HG03045 (cell line): ENCODE measurements around the gene PRKCB.

Experiments
- ATAC-seq: cut with Tn5 transposase; IDR thresholded peaks from one replicate; pipeline ENCODE4 v1.9.1; 2021; ENCODE audit warnings: mild to moderate bottlenecking, moderate library complexity; ENCODE audit not compliant: unreplicated experiment

The PRKCB gene

GRCh38 chr16:24035127-24035842 lies 199.5 kb downstream of the PRKCB start:
- ATAC-seq, result no peak

DNA sequence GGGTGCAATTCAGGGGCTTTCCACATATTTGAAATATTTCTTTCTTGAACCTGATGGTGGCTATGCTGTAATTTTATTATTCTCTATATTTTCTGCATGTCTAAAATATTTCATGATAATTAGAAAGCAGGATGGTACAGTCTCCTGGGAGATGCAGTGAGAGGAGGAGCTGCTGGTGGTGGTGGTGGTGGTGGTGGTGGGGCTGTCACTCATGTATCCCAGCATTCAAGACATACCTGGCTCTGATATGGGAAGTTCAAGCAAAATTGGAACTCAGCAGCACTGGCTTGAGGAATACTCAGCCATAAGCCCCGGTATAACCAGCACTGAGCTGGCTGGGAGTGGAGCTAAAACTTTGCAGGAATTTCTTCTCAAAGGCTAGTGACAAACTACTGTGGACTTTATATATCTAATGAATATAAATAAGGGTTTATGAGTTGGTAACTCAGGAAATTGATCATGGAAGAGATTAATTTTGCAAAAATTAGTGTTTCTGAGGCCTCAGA lies 200.3 kb downstream of the PRKCB start:
- no peak for ATAC-seq

- ATAC-seq, result no peak
These were observed 200.8 kb downstream of the PRKCB start for GRCh38 chr16:24036614-24037013.

DNA sequence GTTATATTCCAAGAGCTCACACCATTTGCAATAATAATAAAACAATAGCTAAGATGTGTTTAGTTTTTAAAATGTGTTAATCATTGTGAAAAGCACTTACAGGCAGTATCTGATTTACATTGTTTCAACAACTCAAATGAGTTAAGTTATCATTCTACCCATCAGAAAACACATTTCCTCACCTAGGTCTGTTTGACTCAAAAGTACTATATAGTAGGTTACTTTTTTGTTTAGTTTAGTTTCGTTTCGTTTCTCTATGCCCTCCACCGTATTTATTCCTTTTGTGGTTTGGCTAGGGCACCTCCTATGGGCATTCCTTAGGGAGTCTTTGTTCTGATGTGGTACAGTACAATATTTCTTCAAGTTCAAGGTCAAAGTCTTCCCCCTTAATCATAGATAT lies 201.6 kb downstream of the PRKCB start:
- no peak for ATAC-seq

DNA sequence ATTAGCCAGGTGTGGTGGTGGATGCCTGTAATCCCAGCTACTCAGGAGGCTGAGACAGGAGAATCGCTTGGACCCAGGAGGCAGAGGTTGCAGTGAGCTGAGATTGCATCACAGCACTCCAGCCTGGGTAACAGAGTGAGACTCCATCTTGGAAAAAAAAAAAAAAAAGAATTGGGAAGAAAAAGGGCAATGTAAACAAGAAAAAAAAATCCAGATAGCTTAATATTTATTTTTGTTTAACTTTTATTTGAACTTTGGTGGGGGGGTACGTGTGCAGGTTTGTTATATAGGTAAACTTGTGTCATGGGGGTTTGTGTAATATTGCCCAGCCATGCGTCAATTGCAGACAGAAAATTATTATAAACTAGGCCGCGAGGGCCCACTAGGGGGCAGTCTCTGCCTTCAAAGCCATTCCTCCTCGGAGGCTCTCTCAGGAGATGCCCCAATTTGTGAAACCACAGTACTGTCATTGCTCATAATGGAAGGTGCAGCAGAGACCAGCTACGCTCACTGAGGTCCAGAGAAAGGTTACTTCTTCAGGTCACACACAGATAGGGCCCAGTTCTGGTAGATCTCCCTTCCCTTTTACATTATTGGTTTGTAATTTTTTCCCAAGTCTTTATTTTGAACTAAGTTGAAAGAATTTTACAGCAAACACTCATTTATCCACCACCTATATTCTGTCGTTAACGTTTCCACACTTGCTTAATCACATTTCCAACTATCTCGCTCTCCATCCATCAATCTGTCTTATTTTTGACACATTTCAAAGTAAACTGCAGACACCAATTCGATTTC lies 206.2 kb downstream of the PRKCB start:
- ATAC-seq, result peak; percentile 62

- ATAC-seq, result no peak
These were observed 208.7 kb downstream of the PRKCB start for GRCh38 chr16:24044467-24044866.

DNA sequence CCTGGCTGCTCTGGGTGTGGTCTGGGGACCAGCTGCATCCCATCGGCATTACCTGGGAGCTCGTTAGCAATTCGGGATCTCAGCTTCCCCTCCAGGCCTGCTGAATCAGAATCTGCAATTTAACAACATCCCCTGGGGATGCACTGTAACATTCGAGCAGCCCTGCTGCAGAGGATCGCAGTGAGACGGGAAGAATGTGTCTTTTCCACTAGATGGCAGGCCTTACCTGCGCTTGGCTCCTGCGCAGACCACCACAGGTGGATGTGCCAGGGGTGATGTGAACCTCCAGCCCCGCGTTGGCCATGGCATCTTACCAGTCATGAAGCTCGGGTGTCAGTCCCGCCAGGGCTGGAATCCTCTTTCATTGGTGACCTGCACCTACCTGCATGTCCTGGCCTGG lies 209.9 kb downstream of the PRKCB start:
- no peak for ATAC-seq

- no peak for ATAC-seq
These were observed 210.7 kb downstream of the PRKCB start for GRCh38 chr16:24046442-24046841.

GRCh38 chr16:24049113-24049512 lies 213.3 kb downstream of the PRKCB start:
- no peak for ATAC-seq

DNA sequence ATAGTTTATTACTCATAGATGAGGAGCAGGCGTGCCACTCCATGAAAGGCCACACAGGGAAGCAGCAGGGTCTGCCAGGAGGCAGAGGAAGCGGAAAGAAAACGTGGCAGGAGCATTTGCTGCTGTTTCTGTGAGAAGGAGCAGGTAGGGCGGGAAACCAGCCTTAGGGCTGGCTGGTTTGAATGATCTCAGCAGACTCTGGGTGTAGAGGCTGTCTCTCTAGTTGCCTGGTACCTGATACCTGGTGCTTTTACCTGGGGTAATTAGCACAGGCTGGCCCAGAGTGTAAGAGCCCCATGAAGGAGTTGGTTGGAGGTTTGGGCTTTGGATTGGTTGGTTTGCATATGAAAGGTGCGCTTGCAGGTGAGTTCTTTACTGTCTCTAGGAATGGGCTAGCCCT lies 215.3 kb downstream of the PRKCB start:
- no peak for ATAC-seq

DNA sequence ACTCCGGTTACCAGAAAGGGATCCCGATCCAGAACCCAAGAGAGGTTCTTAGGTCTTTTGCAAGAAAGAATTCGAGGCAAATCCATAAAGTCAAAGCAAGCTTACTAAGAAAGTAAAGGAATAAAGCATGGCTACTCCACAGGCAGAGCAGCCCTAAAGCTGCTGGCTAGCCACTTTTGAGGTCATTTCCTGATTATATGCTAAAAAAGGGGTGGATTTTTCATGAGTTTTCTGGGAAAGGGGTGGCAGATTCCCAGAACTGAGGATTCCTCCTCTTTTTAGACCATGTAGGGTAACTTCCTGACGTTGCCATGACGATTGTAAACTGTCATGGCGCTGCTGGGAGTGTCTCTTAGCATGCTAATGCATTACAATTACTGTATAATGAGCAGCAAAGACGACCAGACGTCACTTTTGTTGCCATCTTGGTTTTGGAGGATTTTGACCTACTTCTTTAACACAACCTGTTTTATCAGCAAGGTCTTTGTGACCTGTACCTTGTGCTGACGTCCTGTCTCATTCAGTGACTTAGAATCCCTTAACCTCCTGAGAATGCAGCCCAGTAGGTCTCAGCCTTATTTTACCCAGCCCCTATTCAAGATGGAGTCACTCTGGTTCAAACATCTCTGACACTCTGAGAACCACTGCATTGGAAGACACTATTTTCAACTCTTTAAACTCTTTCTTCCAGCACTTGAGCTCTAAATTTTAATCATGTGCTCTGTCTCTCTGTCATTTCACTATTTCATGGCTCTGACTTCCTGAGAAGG lies 216.7 kb downstream of the PRKCB start:
- ATAC-seq, result no peak

DNA sequence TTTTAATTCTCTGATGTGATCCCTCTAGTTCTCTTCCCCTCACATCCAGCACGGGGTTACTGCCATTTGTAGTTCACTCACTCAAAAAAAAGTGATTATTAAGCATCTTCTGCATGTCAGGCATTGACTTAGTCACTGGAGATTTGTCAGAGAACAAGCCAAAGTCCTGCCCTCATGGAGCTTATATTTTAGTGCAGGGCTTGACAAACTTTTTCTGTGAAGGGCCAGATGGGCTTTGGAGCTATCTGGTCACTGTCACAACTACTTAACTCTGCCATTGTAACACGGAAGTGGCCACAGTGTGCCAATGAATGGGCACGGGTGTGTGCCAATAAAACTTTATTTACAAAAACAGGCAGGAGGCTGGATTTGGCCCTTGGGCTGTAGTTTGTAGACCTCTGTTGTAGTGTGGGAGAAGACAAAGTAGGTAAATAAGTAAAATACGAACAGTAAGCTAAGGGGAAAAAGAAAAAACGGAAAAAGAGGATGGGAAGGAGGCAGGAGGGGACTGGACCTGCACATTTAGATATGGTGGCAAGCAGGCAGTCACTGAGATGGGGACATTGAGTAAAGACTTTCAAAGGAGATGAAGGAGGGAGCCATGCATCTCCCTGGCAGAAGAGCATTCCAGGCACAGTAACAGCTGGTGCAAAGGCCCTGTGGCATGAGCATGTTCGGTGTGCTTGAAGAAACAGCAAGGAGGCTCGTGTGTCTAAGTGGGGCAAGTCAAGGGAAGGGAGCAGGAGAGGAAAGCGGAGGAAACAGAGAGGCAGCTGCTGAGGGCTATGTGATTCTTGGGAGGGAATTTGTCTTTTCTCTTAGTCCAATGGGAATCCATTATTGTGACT lies 217.5 kb downstream of the PRKCB start:
- no peak for ATAC-seq

GRCh38 chr16:24054741-24055491 lies 219.1 kb downstream of the PRKCB start:
- no peak for ATAC-seq

GRCh38 chr16:24062270-24062817 lies 226.6 kb downstream of the PRKCB start:
- no peak for ATAC-seq

- no peak for ATAC-seq
These were observed 233.3 kb downstream of the PRKCB start for GRCh38 chr16:24069036-24069590.

- no peak for ATAC-seq
These were observed 235.1 kb downstream of the PRKCB start for GRCh38 chr16:24070851-24071250.

DNA sequence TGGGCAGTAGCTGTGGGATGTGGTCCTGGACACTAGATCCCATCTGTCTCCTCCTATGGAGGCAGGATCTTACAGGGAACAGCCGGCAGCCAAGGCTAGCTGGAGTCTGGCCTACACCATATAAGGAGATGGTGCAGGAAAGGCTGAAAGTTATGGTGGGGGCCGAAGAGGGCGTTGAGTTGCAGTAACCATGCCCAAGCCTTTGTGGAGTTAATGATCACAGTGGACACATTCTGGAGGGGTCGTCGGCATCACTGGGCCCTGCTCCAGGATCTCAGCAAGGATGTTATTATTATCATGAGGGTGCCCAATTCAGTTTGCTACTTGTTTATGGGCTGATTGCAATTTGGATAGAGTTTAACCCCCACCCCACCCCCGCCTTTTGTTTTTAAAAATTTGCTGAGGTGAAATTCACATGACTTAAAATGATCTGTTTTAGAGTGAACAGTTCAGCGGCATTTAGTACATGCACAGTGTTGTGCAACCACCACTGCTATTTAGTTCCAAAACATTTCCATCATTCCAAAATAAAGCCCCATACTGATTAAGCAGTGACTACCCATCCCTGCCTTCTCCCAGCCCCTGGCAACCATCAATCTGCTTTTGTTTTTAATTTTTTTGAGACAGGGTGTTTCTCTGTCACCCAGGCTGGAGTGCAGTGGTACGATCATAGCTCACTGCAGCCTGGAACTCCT lies 236.0 kb downstream of the PRKCB start:
- ATAC-seq, result no peak

DNA sequence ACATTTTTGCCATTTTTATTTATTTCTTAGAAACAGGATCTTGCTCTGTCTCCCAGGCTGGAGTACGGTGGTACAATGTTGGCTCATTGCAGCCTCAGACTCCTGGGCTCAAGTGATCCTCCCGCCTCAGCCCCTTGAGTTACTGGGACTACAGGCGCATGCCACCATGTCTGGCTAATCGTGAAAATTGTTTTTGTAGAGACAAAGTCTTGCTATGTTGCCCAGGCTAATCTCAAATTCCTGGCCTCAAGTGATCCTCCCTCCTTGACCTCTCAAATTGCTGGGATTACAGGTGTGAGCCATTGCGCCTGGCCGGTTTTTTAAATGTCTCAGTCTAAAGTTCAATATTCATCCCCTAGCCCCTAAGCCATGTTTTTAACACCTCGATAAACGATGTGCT lies 237.5 kb downstream of the PRKCB start:
- no peak for ATAC-seq

DNA sequence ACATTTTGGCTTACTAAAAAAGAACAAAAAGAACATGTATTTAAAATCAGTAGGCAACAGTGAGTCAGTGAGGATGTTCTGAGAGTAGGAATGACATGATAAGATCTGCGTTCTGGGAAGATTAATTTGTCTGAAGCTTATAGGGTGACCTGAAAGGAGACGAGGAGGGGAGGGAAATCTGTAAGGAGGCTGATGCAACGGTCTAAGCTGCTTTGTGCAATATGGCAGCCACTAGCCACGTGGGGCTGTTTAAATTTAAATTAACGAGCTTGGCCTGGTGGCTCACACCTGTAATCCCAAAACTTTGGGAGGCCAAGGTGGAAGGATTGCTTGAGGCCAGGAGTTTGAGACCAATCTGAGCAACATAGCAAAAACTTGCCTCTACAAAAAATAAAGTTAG lies 238.8 kb downstream of the PRKCB start:
- no peak for ATAC-seq
